Astrocyte (in vitro differentiated cells and primary cell): ENCODE measurements around the gene ARHGEF10L.

Source experiments
- CTCF ChIP-seq: IDR thresholded peaks from 2 replicates; pipeline ENCODE4 v1.5.1; 2011; ENCODE audit warnings: low read depth, mild to moderate bottlenecking, inconsistent platforms, low read length, moderate library complexity; ENCODE audit not compliant: insufficient read depth
- EZH2 ChIP-seq: IDR thresholded peaks from 2 replicates; pipeline ENCODE4 v1.6.1; 2012; ENCODE audit warnings: mild to moderate bottlenecking, low read length, inconsistent platforms; ENCODE audit not compliant: insufficient read depth

GRCh38 chr1:17721444-17721843 lies 181.9 kb downstream of the ARHGEF10L start:
- TF ChIP-seq EZH2 (no peak), CTCF (no peak)
